ENCODE measurements around the gene ARF1.
A peak's percentile ranks its signal among the peaks of the same experiment; 100 is the strongest.

Gene ARF1

GRCh38 chr1:228088586-228089498, 6.3 kb downstream of the ARF1 start:
- DNase-seq: no peak

- no peak for DNase-seq
Observed at GRCh38 chr1:228089519-228090380, 7.2 kb downstream of the ARF1 start.

GRCh38 chr1:228090613-228091081, 8.1 kb downstream of the ARF1 start:
- DNase-seq: no peak

- no peak for DNase-seq
Observed at GRCh38 chr1:228091084-228091483, 8.6 kb downstream of the ARF1 start.

GRCh38 chr1:228092342-228093049, 10.0 kb downstream of the ARF1 start:
- DNase-seq: no peak

- no peak for DNase-seq
Observed at GRCh38 chr1:228093050-228093906, 10.8 kb downstream of the ARF1 start.

- no peak for DNase-seq
Observed at GRCh38 chr1:228094432-228095016, 12.0 kb downstream of the ARF1 start.

GRCh38 chr1:228095161-228095560, 12.7 kb downstream of the ARF1 start:
- DNase-seq: no peak

GRCh38 chr1:228095938-228096337, 13.4 kb downstream of the ARF1 start:
- DNase-seq: no peak

- DNase-seq: no peak
Observed at GRCh38 chr1:228096416-228097332, 14.2 kb downstream of the ARF1 start.

GRCh38 chr1:228097333-228098081, 15.0 kb downstream of the ARF1 start:
- no peak for DNase-seq

GRCh38 chr1:228098323-228098931, 15.9 kb downstream of the ARF1 start:
- DNase-seq: no peak

- no peak for DNase-seq
Observed at GRCh38 chr1:228099331-228099732, 16.8 kb downstream of the ARF1 start.

- DNase-seq: no peak
Observed at GRCh38 chr1:228100822-228101613, 18.5 kb downstream of the ARF1 start.

GRCh38 chr1:228101614-228101993, 19.1 kb downstream of the ARF1 start:
- DNase-seq: no peak

GRCh38 chr1:228101994-228102790, 19.7 kb downstream of the ARF1 start:
- no peak for DNase-seq

- peak; percentile 81 for DNase-seq
Observed at GRCh38 chr1:228102791-228103620, 20.5 kb downstream of the ARF1 start, which contains the start of gene C1orf35. C1orf35 (minus strand) TSS chr1:228103325; CDS start chr1:228103227, 98 bp downstream.

All from NCI-H1694 (cell line).